Stimulated activated CD4-positive, alpha-beta T cell treated with anti-CD3 and anti-CD28 coated beads, TNF-alpha, amount 100 ng/mL, for 48 hours (primary cell): ENCODE results near the gene RNGTT.
"Not testable (repeated sequence)": the region's sequence is repeated elsewhere in the genome, so short reads cannot be mapped to it uniquely, and the experiment has no call there.

Experiments used
- DNase-seq, 3 donors: peaks; one replicate each; pipeline ENCODE4 v3.0.0-alpha.2; 2020; ENCODE audit warnings: low read depth in 3 of 3

RNGTT gene

DNA sequence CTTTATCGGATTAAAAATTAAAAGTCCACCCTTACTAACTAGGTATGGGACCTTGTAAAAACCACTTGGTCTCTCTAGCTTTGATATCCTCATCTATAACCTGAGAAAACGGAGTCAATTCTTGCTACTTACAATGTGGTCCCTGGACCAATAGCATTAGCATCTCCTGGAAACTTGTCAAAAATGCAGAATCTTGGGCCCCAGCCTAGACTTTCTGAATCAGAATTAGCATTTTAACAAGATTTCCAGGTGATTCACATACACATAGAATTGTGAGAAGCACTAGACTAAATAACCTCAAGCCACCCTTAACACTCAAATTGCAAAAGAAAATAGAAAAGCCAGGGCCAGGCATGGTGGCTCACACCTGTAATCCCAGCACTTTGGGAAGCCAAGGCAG, 96.6 kb downstream of the RNGTT start:
- no peak for DNase-seq

DNA sequence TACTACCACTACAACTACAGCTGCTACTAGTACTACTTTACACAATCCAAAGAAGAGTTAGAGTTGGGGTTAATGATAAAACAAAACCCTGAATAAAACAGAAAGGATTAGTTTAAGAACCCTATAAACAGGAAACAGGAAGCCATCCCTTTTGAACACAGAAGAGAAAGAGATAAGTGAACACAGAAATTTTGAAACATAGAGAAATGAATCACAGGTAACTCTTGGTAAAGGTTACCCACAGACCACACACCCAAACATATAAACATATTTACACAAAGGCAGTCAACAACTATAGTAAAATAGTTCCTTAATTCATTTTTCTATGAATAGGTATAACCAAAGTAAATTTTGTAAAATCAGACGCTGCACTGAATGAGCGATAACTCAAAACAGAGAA, 98.1 kb downstream of the RNGTT start:
- DNase-seq, result no peak

DNA sequence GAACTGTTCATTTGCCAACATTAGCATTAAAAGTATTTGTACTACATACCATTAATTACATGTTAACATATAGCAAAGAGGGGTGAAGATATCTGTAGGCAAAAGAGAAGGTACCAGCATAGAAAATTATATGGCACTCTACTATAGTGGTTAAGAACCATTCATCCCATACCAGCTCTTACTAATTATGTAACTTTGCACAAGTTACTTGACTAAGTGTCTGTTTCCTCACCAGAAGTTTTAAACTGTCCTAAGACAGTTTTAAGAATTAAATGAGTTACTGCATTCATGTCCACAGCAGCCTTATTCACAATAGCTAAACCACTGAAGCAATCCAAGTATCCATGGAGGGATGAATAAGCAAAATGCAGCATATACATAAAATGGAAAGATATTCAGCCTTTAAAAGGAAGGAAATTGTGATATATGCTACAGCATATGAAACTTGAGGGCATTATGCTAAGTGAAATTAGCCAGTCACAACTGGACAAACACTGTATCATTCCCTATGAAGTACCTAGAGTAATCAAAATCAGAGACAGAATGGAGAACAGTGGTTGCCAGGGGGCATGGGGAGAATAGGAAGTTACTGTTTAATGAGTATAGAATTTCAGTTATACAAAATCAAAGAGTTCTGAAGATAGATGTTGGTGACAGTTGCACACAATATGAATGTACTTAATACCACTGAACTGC, 98.9 kb downstream of the RNGTT start:
- DNase-seq, result no peak

DNA sequence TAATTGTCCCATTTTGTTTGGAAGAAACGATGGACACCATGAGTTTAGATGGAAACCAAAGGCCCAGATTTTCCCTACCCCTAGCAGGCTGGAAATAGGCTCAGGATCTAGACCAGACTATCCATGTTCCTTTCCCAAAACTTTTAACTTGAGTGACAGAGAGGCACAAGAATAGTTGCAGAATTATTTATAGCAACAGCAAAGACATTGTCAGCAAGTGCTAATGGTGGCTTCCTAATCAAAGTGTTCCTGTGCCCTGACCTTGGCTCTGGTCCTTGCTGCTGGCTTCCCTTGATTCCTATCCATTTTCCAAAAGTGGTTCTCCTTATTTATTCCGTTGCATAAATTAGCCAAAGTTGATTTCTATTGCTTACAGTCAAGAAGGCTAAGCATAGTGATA, 103.1 kb downstream of the RNGTT start:
- DNase-seq, result no peak

DNA sequence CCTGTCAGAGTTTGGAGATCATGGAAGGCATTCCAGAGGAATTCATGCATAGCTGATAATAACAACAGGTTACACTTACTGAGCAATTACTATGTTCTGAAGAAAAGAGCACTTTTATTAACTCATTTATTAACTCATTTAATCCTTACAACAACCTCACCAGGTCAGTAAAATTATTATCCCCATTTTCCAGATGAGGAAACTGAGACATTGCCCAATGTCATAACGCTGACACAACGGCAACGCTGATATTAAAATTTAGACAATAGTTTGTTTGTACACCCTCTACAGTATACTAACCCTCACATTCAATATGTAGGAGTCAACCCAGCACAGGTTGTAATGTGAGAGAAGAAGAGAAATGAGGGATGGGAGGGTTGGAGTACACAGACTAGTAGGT, 105.0 kb downstream of the RNGTT start:
- no peak for DNase-seq

DNA sequence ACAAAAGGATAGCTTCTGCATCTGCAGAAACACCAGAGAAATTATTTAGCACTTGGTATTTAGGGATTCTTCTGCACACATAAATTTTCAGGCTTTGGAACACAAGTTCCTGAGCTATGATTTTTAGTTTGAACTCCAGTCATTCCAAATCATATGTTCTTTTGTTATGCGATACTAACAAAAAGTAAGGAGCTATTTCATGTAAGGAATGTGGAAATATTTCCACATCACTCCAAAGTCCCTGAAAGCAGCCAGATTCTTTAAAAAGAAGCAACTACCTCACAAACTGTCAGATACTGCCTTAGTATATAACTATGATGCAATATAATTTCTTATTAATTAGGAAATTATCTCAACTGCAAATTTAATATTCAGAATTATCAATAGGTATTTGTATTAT, 106.9 kb downstream of the RNGTT start:
- DNase-seq, result no peak

DNA sequence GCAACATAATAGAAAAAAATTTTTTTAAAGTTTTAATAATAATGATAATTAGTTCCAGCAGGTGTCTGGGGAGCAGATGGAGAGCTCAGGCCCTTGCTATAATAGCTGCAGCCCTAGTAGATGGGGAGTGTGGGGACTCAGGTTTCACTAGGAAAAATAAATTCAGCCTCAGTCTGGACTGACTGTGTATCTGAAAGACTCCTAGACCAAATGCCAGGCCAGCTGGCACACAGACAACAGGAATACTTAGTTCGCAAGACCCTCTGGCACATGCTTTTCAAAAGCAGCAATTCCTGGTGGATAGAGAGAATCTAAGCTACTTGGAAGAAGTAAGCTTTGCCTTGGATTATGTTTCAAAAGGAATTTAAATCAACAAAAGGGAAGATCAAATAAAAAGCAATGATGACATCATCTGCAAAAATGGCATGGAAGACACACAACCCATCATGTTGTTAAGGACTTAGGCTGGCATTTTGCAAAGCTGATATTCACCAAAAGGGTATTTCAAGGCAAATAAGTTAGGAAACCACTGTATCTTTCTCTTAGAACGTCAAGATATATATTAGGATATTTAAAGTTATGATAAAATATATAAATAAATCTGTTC, 107.8 kb downstream of the RNGTT start:
- no peak for DNase-seq

DNA sequence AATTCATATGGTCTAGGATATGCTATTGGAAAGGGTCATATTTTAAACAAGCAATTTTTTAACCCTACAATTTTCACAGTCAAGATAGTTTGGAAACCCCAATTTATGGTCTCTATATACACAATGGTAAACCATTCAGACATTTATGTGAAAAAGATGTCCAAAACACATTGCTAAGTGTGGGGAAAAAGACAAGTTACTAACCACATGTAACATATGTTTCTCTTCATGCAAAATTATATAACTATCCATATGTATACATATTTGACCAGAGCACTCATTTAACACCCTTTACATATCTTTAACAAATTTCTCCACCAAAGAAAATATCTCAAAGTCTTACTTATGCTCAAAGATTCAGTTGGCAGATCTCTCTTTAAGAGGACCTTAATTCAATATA, 110.6 kb downstream of the RNGTT start:
- no peak for DNase-seq

DNA sequence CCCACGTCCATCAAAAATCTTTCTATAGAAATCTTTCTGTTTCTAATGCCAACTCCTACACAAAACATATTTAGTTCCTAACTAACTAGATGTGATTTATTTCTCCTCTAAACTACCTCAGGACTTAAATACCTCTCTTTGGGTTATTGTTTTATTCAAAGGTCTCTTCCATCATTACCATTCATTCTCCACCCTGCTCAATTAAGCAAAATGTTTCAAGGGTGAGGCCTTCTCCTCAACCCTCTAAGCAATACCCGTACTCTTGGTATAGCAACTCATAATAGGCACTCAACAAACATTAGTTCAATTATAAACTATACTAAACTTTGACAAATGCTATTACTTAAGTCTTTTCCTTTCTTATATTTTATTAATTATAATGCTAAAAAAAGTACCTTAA, 111.4 kb downstream of the RNGTT start:
- DNase-seq, result no peak

DNA sequence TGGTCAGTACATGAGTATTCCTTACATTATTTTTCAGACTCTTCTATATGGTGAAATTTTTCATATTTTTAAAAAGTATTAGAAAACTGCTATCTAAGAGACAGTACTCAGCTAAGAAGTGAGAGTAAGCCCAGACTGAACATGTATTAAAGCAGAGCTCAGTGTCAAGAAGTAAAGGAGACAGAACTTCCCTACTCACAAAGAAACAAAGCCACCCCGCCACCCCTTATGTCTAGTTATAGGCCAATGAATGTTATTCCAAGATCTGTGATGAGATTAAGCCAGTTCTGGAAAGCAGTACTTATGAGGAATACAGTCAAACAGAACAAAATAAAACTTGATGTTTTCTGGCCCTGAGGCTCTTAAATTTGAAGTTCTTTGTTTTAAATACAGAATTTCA, 114.5 kb downstream of the RNGTT start:
- DNase-seq, result no peak

DNA sequence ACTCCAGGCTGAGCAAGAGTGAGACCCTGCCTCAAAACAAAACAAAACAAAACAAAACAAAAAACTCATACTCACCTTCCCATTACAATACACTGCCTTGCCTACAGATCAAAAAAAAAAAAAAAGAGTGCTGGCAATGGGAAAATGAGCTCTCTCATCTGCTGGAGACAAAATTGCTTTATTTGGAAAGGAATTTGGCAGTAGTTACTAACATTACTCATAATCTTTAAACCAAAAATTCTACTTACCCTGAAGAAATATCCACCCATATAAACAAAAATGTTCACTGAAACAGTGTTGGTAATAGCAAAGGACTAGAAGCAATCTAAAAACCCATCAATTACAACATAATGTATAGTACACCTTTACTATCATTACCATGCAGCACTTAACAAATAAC, 120.4 kb downstream of the RNGTT start:
- DNase-seq, result no peak

DNA sequence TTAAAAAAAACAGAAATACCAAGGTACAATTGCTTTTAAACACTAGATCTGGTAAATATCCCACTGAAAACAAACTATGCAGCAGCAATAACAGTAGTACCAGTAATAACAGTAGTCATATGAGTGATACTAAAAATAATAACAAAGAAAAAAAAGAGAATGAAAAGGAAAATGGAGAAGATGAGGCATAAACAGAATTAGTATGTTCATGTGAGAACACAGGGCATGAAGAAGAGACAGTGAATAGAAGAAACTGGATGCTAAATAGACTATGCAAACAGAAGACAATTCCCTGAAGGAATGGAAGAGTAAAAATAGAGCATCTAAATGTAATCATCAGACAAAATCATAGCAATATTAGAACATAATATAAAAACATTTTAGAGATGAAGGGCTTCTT, 121.1 kb downstream of the RNGTT start:
- DNase-seq, result no peak

DNA sequence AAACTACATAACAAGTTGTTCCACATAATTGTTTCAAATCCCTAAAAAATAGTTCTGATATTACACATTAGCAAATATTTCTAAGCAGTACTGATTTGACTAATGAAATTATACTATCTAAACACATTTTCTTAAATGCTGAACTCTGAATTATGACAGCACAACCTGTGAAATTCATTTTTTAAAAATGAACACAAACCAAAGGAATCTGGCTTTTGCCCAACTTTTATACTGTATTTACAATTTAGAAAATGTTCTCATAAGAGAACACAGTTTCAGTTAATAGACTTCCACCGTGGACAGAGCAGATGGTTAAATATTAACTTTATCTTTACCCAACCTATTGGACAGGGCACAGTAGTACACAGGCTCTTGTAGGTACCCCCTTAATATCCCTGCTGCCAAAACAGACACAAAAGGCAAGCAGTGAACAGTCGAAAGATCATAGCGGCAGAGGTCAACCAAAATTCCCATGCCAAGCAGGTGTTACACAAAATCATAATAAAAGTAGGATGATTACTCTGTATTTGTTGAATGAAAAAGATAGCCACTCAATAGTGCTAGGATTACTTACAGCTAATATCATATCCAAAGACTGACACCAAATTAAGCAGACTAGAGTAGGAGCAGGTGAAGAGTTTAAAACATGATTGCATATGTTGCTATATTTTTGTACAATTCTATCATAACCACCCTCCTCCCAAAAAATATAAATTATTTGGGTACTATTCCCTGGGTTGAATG, 122.5 kb downstream of the RNGTT start:
- no peak for DNase-seq

DNA sequence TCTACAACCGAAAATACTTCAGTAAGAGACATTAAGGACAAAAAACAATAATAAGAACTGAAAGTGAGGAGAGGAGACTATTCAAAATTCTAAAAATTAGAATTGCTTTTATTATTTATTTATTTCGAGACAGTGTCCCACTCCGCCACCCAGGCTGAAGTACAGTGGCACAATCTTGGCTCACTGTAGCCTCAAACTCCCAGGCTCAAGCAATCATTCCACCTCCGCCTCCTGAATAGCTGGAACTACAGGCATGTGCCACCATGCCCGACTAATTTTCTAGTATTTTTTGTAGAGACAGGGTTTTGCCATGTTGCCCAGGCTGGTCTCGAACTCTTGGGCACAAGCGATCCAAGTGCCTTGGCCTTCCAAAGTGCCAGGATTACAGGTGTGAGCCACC, 123.1 kb downstream of the RNGTT start:
- DNase-seq, result no peak

DNA sequence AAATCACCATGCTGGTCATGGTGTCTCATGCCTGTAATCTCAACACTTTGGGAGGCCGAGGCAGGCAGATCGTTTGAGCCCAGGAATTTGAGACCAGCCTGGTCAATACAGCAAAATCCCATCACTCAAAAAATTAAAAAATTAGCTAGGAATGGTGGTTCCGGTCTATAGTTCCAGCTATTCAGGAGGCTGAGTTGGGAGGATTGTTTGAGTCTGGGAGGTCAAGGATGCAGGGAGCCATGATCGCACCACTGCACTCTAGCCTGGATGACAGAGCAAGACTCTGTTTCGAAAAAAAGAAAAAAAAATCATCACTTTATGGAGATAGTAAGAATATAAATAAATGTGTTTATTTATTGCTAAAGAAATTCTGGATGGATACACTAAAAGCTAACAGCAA, 124.1 kb downstream of the RNGTT start:
- DNase-seq, result no peak

DNA sequence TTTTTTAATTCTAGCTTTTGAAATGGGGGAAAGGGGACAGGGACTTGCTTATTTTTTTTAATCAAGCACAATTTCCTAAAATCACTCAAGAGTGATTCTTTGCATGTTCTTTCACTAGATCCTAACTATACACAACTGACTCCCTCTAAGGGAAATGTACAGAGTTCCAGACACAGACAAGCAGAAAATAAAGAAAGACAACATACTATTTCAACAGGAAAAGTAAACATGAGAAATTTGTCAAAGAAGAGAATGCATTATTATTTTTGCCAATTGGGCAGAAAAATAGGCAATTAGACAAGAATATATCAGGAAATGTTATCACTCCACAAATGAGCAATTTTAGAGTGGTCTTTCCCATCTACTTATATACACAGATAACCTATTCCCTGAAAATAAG, 128.2 kb downstream of the RNGTT start:
- no peak for DNase-seq

DNA sequence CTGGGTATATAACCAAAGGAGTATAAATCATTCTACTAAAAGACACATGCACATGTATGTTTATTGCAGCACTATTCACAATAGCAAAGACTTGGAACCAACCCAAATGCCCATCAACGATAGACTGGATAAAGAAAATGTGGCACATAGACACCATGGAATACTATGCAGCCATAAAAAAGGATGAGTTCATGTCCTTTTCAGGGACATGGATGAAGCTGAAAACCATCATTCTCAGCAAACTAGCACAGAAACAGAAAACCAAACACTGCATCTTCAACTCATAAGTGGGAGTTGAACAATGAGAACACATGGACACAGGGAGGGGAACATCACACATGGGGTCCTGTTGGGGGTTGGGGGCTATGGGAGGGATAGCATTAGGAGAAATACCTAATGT, 130.3 kb downstream of the RNGTT start:
- not testable (repeated sequence) for DNase-seq

DNA sequence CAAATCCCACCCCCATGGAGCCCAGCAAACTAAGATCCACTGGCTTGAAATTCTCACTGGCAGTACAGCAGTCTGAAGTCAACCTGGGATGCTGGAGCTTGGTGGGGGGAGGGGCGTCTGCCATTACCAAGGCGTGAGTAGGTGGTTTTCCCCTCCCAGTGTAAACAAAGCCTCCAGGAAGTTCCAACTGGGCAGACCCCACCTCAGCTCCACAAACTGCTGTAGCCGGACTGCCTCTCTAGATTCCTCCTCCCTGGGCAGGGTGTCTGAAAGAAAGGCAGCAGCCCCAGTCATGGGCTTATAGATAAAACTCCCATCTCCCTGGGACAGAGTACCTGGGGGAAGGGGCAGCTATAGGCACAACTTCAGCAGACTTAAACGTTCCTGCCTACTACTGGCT, 135.8 kb downstream of the RNGTT start:
- not testable (repeated sequence) for DNase-seq

DNA sequence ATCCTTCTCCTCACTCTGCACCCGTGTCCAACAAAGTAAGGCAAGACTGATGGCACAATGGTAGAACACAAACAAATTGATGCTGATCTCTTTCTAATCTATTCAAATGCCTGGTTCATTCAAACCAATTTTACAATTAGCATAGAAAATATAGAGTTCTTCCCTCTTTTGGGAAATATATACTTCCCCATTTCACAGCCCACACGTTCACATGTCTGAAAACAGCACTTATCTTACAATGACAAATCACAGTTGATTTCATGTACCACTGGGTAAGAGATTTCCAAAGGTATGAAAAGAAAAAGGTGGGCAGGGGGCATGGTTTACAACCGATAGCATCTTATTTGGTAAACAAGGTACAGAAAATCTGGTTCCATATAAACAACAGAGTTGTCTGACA, 137.6 kb downstream of the RNGTT start:
- DNase-seq, result no peak

DNA sequence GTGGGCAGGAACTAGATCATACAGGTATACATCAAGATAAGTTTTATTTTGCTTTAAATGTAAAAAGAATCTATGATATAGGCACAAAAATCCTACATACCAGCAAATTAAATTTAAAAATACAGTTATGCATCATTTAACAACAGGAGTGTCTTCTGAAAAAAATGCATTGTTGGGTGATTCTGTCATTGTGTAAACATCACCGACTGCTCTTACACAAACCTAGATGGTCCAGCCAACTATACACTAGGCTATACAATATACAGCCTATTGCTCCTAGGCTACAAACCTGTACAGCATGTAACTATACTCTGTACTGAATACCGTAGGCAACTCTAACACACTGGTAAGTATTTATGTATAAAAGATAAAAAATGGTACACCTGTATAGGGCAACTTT, 139.4 kb downstream of the RNGTT start:
- DNase-seq, result no peak

DNA sequence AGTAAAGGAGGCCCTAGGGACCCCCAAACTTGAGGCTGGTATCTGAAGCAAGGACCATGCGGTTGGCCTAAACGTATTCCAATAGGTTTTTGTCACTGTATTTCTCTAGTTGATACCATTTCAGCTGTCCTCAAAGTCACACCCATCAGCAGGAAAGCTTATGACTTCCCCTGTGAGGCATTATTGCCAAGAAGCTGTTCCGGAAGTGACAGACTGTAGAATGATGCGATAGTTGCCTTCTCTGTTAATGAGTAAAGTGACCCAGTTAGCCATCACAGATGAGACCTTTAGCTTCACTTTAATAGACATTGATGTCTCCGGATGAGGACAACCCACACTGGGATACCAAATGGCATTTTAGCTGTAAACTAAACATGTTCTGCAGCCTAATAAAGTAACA, 147.9 kb downstream of the RNGTT start:
- no peak for DNase-seq

DNA sequence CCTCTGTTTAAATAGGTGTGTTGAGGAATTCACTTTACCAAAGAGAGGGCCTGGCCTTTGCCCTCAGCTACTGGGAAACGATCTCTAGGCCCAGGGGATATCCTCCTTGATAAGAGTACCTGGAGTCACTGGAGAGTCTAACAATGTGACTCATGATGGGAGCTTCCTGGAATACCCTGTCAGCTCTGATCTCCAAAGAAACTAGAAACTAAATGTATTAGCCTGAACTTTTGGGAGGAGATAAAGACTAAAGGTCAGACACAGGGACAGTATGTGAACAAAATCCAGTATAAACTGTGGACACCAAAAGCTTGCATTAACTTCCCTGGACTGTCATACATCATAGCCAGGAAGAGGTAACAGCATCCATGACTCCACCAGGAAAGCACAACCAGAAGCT, 148.5 kb downstream of the RNGTT start:
- no peak for DNase-seq

DNA sequence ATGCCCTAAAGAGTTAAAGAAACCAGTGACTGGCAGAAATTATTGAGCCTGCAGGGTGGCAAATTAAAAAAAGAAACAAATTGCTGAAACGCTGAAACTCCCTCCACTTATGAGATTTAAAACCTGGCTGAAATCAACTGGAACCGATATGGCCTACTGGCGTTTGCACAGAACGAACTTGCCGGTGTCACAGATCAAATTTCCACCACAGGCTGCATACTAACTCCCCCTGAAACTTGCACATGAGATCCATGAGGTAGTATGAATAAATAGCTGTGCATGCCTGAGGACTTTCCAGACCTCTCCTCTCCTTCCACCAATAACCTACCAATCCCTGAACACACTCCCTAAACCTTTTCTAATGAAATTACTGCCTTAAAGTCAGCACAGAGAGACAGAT, 150.4 kb downstream of the RNGTT start:
- no peak for DNase-seq
